NB4 (cell line): ENCODE data around the gene SUFU.

Experiments used
- MAX ChIP-seq: IDR thresholded peaks from 2 replicates; pipeline ENCODE4 v1.6.1; 2011; ENCODE audit warnings: low read depth, low read length
- POLR2A ChIP-seq: IDR thresholded peaks from 2 replicates; pipeline ENCODE4 v1.6.1; 2011; ENCODE audit warnings: mild to moderate bottlenecking; ENCODE audit not compliant: insufficient read length; ENCODE audit errors: extremely low read depth

DNA sequence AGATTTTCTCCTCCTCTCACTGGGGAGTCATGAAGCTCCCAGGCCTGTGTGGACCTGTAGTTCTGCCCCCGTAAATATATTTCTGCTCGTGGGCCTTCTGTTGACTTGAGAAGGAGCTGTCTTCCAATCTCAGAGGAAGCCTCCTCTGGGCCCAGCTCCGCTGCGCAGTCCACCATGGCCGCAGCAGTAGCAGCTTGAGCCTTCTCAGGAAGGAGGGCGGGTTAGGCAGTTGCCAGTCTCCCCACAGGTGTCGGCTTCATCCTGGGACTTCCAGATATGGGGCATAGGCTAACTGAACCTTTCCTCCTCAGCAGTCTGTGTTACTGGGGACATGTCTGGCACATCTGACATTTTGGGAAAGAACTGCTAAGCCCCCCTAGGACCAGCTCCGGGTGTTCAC is 77.6 kb downstream of the SUFU start:
- no peak for TF ChIP-seq POLR2A
- no peak for TF ChIP-seq MAX
